Muscle layer of colon (tissue), 2 donors: ENCODE data around the gene CTDNEP1.

ENCODE experiments used
- H3K27ac ChIP-seq: one replicate; pipeline ENCODE4 v1.7.0; 2013; ENCODE audit warnings: low read depth, mild to moderate bottlenecking, low read length, moderate library complexity
- H3K27me3 ChIP-seq, 2 donors: one replicate each; pipeline ENCODE4 v1.7.0; 2013; ENCODE audit warnings: low read length in 2 of 2, mild to moderate bottlenecking in 2 of 2; ENCODE audit not compliant: insufficient read depth in 2 of 2, control insufficient read depth in 1 of 2
- H3K36me3 ChIP-seq: one replicate; pipeline ENCODE4 v1.7.0; 2013; ENCODE audit warnings: mild to moderate bottlenecking, low read length; ENCODE audit not compliant: insufficient read depth
- H3K4me1 ChIP-seq: one replicate; pipeline ENCODE4 v1.7.0; 2013; ENCODE audit warnings: mild to moderate bottlenecking, low read length; ENCODE audit not compliant: insufficient read depth
- H3K4me3 ChIP-seq, 2 donors: one replicate each; pipeline ENCODE4 v1.7.0; 2013; ENCODE audit warnings: low read length in 2 of 2, low read depth in 1 of 2, mild to moderate bottlenecking in 1 of 2, moderate library complexity in 1 of 2
- H3K9ac ChIP-seq: one replicate; pipeline ENCODE4 v1.7.0; 2013; ENCODE audit warnings: low read length
- H3K9me3 ChIP-seq: one replicate; pipeline ENCODE4 v1.7.0; 2013; ENCODE audit warnings: mild to moderate bottlenecking, low read length
- donor health status: abdominal sarcoma.
- donor health status: Adenocarcinoma of cecum.

Gene CTDNEP1

DNA sequence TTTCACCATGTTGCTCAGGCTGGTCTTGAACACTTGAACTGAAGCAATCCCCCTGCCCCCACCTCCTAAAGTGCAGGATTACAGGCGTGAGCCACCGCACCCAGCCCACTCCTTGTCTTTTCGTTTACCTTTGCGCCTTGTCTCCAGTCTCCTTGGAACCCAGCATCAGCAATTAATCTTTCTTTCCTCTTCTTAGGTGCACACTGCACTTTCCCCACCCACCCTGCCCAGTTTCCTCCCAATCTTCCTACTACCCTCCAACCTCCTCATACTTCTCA lies 12.2 kb upstream of the CTDNEP1 start:
- Histone ChIP-seq H3K27me3 (peaks cover 33 to 41% of the 10 kb centered on the region in 2 donors), H3K4me3 (no peak overlapping the region), H3K36me3 (peaks cover 6% of the 10 kb centered on the region), H3K9ac (no peak overlapping the region), H3K4me1 (no peaks in the 10 kb centered on the region), H3K9me3 (no peaks in the 10 kb centered on the region), H3K27ac (no peak overlapping the region)

- H3K27me3 ChIP-seq: peaks cover 33 to 41% of the 10 kb centered on the region in 2 donors
- H3K27ac ChIP-seq: no peak overlapping the region
- no peak overlapping the region for H3K9ac ChIP-seq
- no peaks in the 10 kb centered on the region for H3K9me3 ChIP-seq
- H3K4me1 ChIP-seq: no peaks in the 10 kb centered on the region
- no peak overlapping the region for H3K4me3 ChIP-seq
- peaks cover 11% of the 10 kb centered on the region for H3K36me3 ChIP-seq
Measured at GRCh38 chr17:7262935-7263800, 11.6 kb upstream of the CTDNEP1 start.

DNA sequence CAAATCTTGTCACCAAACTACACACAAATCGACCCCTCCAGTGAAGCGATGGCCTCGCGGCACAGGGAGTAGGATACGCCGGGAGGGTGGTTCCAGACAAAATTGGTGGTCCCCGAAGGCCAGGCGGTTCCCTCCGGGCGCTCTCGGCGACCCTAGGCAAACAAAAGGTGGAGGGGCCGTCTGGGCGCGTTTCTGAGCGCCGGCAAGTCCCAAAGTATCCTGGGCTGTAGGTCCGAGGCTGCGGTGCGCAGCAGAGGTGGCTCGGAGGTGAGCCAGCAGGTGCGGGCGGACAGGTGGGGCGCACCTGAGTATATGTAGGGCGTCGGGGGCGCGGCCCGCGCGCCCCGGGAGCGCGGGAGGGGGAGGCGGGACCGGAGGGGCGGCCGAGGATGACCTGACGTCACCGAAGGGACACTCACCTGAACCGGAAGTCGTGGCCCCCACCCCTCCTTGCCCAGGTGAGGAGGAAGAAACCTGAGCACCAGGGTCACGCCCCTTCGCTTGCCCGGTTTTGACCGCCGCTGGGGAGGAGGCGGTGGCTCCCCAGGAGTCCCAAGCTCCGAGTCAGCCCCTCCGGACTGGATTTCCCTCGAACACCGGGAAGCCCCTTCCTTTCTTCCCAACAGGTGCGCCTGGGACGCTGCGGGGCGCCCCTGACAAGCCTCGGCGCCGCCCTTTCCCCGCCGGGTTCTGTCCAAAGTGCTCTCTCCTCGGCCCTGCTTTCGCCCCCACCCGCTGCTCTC lies 10.8 kb upstream of the CTDNEP1 start, which contains the start of gene CLDN7:
Gene CLDN7 (minus strand): TSS at position 287 of the 743 bp plus-strand sequence. CDS start 435 bp downstream, outside the sequence.
- peaks cover 11% of the 10 kb centered on the region for H3K36me3 ChIP-seq
- H3K4me1 ChIP-seq: no peaks in the 10 kb centered on the region
- H3K27ac ChIP-seq: no peak within 1 kb of the TSS
- H3K9me3 ChIP-seq: no peaks in the 10 kb centered on the region
- H3K4me3 ChIP-seq: peak within 1 kb of the TSS; percentile 14 to 21
- H3K9ac ChIP-seq: no peak within 1 kb of the TSS
- peaks cover 33 to 41% of the 10 kb centered on the region in 2 donors for H3K27me3 ChIP-seq

DNA sequence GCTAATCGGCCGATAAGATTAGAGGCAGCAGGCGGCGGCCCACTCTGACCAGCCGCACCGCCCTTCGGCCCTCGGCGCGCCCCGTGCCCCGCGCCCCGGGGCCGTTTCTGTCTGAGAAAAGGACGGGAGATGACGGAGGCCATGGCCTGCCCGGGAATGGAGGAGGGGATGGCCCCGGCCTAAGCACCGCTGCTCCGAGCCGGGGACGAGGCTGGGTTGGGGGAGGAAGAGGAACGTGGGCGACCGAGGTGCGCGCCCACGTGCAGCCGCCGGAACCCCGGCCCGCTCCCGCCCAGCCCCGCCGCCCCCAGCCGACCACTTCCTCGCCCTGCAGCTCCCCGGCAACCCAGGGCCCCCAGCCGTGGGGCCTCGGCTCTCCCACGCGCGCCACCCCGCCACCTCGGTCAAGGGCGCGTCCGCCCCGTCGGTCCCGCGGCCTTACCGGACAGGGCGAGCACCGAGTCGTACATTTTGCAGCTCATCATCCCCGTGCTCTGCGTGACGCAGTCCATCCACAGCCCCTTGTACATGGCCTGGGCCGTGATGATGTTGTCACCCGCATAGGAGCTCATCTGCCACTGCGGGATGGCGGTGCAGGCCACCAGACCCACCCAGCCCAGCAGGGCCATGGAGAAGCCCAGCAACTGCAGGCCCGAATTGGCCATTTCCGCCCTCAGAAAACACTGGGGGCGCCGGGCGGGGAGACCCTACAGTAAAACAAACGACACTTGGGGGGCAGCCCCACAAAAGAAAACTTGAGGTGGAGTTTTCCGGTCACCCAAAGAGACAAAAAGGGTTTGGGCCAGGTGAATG lies 10.1 kb upstream of the CTDNEP1 start:
- peaks cover 33 to 41% of the 10 kb centered on the region in 2 donors for H3K27me3 ChIP-seq
- H3K36me3 ChIP-seq: peaks cover 15% of the 10 kb centered on the region
- H3K9me3 ChIP-seq: no peaks in the 10 kb centered on the region
- H3K9ac ChIP-seq: no peak overlapping the region
- H3K4me3 ChIP-seq: peak overlapping the region; percentile 14 to 21
- H3K27ac ChIP-seq: no peak overlapping the region
- no peaks in the 10 kb centered on the region for H3K4me1 ChIP-seq

DNA sequence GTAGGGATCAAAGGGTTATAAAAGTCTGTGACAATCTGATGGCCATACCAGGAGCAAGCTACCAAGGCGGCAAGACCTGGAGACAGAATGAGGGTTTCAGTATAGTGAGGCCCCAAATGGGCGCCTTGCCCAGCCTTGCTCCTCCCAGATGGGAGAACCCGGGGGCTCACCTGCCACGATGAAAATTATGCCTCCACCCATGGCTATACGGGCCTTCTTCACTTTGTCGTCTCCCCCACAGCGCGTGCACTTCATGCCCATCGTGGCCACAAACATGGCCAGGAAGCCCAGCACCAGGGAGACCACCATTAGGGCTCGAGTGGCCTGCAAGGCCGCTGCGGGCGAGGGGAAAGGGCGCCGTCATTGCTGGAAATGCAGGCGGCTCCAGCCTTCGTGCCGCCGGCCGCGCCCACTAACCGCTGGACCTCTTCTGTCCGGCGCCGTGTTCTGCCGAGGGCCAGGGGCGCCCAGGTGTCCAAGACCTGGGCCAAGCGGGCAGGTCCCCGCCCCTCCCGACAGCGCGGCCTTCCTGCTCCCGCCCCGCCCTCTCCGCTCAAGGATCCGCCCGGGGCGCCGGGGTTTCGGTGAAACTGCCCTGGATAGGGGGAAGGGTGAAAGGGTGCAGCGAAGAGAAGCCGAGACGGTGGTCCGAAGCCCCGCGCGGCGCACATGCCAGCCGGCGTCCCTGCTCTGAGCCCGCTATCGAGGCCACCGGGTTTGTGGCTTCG lies 9.3 kb upstream of the CTDNEP1 start:
- Histone ChIP-seq H3K27me3 (peaks cover 33 to 41% of the 10 kb centered on the region in 2 donors), H3K4me3 (peak overlapping the region; percentile 14 to 21), H3K4me1 (no peaks in the 10 kb centered on the region), H3K27ac (no peak overlapping the region), H3K36me3 (peaks cover 21% of the 10 kb centered on the region), H3K9ac (no peak overlapping the region), H3K9me3 (no peaks in the 10 kb centered on the region)

GRCh38 chr17:7260151-7260550 lies 8.6 kb upstream of the CTDNEP1 start:
- Histone ChIP-seq H3K27me3 (peaks cover 33 to 41% of the 10 kb centered on the region in 2 donors), H3K9ac (no peak overlapping the region), H3K4me1 (no peaks in the 10 kb centered on the region), H3K27ac (no peak overlapping the region), H3K9me3 (no peaks in the 10 kb centered on the region), H3K4me3 (no peak overlapping the region), H3K36me3 (peaks cover 22% of the 10 kb centered on the region)

GRCh38 chr17:7259555-7259889 lies 8.0 kb upstream of the CTDNEP1 start:
- no peak overlapping the region for H3K4me3 ChIP-seq
- H3K4me1 ChIP-seq: no peaks in the 10 kb centered on the region
- no peak overlapping the region for H3K9ac ChIP-seq
- H3K27ac ChIP-seq: no peak overlapping the region
- H3K27me3 ChIP-seq: peaks cover 31 to 39% of the 10 kb centered on the region in 2 donors
- H3K36me3 ChIP-seq: peaks cover 28% of the 10 kb centered on the region
- H3K9me3 ChIP-seq: no peaks in the 10 kb centered on the region

DNA sequence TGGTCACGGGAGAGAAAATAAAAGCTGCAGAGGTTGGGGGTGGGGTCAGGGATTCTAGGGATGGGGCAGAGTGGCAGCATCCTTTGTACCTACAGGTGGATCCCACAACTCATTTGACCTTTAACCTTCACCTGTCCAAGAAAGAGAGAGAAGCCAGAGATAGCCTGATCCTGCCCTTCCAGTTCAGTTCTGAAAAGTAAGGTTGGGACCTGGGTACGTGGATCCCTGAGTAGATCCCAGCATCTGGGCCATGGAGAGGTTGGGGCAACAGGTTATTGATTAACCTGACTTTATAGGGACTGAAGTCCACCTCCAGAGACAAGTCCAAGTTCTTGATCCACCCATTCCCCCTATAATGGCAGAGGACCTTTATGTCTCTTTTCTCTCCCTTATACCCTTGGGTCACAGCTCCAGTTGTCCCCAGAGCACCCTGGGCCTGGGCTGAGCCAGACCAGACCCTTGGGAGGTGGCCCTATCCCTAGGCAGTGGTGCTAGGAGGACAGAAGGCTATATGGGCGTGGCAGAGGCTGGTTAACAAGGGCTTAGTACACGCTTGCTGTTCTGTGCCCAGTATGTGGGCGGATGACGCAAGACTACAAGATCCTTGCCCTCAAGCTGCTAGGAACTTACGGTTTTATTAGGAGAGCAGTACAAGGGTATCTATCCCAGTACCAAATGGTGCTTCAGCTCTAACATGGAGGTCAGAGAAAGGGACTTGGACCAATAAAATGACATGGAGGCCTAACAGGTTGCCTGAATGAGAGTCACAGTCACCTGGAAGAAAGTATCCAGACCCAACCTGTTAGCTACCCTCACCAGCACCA lies 7.4 kb upstream of the CTDNEP1 start:
- Histone ChIP-seq H3K4me1 (no peaks in the 10 kb centered on the region), H3K36me3 (peaks cover 34% of the 10 kb centered on the region), H3K4me3 (no peak overlapping the region), H3K9me3 (no peaks in the 10 kb centered on the region), H3K27ac (no peak overlapping the region), H3K9ac (no peak overlapping the region), H3K27me3 (peaks cover 26 to 36% of the 10 kb centered on the region in 2 donors)

DNA sequence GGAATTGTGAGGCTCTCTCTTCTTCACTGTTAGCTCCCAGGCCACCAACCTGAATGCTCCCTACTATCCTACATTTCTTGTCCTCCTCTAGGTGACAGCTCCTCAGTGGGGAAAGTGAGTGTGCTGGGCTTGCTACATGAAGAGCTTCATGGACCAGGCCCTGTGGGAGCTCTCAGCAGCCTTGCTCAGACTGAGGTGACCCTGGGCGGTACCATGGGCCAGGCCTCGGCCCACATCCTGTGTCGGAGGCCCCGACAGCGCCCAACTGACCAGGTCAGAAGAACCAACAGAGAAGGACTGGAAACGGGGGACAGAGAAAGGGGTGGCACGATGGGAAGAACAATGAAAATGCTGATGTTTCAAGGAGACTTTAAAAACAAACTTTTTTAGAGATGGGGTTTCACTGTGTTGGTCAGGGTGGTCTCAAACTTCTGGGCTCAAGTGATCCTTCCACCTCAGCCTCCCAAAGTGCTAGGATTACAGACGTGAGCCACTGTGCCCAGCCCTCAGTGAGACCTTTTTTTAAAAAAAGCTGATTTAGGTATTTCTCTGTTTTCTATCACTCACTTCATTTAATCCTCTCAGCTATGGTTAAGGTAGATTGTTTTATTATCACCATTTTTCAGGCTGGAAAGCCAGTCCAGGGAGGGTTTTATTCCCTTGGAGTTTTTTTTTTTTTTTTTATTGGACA lies 5.4 kb upstream of the CTDNEP1 start:
- Histone ChIP-seq H3K9ac (no peak overlapping the region), H3K4me1 (peaks cover 9% of the 10 kb centered on the region), H3K36me3 (peaks cover 35% of the 10 kb centered on the region), H3K27ac (no peak overlapping the region), H3K4me3 (no peak overlapping the region), H3K9me3 (no peaks in the 10 kb centered on the region), H3K27me3 (peaks cover 9 to 17% of the 10 kb centered on the region in 2 donors)

GRCh38 chr17:7254511-7254910 lies 3.0 kb upstream of the CTDNEP1 start:
- peaks cover 35% of the 10 kb centered on the region for H3K36me3 ChIP-seq
- no peaks in the 10 kb centered on the region for H3K27me3 ChIP-seq
- no peak overlapping the region for H3K9ac ChIP-seq
- peaks cover 22% of the 10 kb centered on the region for H3K4me1 ChIP-seq
- no peaks in the 10 kb centered on the region for H3K9me3 ChIP-seq
- H3K27ac ChIP-seq: no peak overlapping the region
- H3K4me3 ChIP-seq: no peak overlapping the region
